Spleen (tissue), 11 donors: Measurements from ENCODE around the gene USP33. TPM values are rescaled to one million over a fixed set of nuclear protein-coding genes. Genes with fewer than 3 reads are reported as not detected.
"Not testable (repeated sequence)": the region's sequence is repeated elsewhere in the genome, so short reads cannot be mapped to it uniquely, and the experiment has no call there.

ENCODE experiments used
- DNase-seq: peaks from one replicate; pipeline ENCODE4 v3.0.0-alpha.2; 2020
- H3K27ac ChIP-seq, 8 donors: fragments of 200-600 bp; sonication (generic) in 7 of 8; 1 replicate in 4 of 8; 2 replicates in 4 of 8; pipeline versions ENCODE4 v1.5.0 to v1.8.0; 2016 to 2021; ENCODE audit warnings: inconsistent platforms in 4 of 8, mild to moderate bottlenecking in 4 of 8, moderate library complexity in 1 of 8
- H3K27me3 ChIP-seq, 7 donors: fragments of 200-600 bp; sonication (generic) in 6 of 7; replicated peaks in 1 of 7; 1 replicate in 4 of 7; 2 replicates in 3 of 7; pipeline versions ENCODE4 v1.5.0 to v1.8.0; 2016 to 2021; ENCODE audit warnings: inconsistent platforms in 3 of 7, mild to moderate bottlenecking in 1 of 7
- H3K36me3 ChIP-seq, 6 donors: fragments of 200-600 bp; sonication (generic) in 5 of 6; 1 replicate in 4 of 6; 2 replicates in 2 of 6; pipeline versions ENCODE4 v1.5.0 to v1.8.0; 2016 to 2021; ENCODE audit warnings: inconsistent platforms in 2 of 6
- H3K4me1 ChIP-seq, 6 donors: fragments of 200-600 bp; sonication (generic) in 5 of 6; 1 replicate in 3 of 6; 2 replicates in 3 of 6; pipeline versions ENCODE4 v1.5.0 to v1.8.0; 2016 to 2021; ENCODE audit warnings: inconsistent platforms in 3 of 6
- H3K4me3 ChIP-seq, 8 donors: fragments of 200-600 bp; sonication (generic) in 7 of 8; 1 replicate in 4 of 8; 2 replicates in 4 of 8; pipeline versions ENCODE4 v1.5.0 to v1.8.0; 2016 to 2021; ENCODE audit warnings: inconsistent platforms in 4 of 8, mild to moderate bottlenecking in 4 of 8, moderate library complexity in 2 of 8
- H3K9me3 ChIP-seq, 8 donors: fragments of 200-600 bp; sonication (generic) in 7 of 8; 1 replicate in 4 of 8; 2 replicates in 4 of 8; pipeline versions ENCODE4 v1.5.0 to v1.8.0; 2016 to 2021; ENCODE audit warnings: inconsistent platforms in 4 of 8
- POLR2A ChIP-seq, 3 donors: fragments of 450-650 bp; IDR thresholded peaks; one replicate each; pipeline ENCODE4 v1.5.1; 2017; ENCODE audit warnings: antibody characterized with exemption in 3 of 3, mild to moderate bottlenecking in 1 of 3
- POLR2AphosphoS5 ChIP-seq, 3 donors: sonication (generic); formaldehyde crosslinking; IDR thresholded peaks; one replicate each; pipeline ENCODE4 v1.5.1; 2017; ENCODE audit warnings: antibody characterized with exemption in 3 of 3
- WGBS, 5 donors: extraction: QIAGEN DNeasy Blood & Tissue Kit in 3 of 5; methylation state at CpG; one replicate each; pipeline versions ENCODE4 v1.1.5 to v1.1.7; 2013 to 2018; 5-methylcytosine and 5-hydroxymethylcytosine counted together
- intact Hi-C: fragments of 100-400 bp; cut with DNase I; formaldehyde crosslinking; loops from one replicate; pipeline ENCODE4 v1.15.0; 2023; ENCODE audit warnings: low total_unique reads
- polyA plus RNA-seq, 3 donors: library from polyadenylated mRNA; stranded (reverse); fragments of 200-250 nt; gene quantifications; one replicate each; pipeline ENCODE4 v1.2.1, GENCODE V29; 2013
- total RNA-seq, 7 donors: library from RNA; depleted of rRNA in 3 of 7; stranded (reverse); fragments of >200 nt in 3 of 7; fragmentation: NEBNext Ultra II Directional in 4 of 7; extraction: Animal tissue kit (Norgen Biotek cat#: 25700) in 4 of 7; gene quantifications; one replicate each; pipeline versions ENCODE4 v1.1.0 to v1.2.1, GENCODE V29; 2016 to 2021
- TF ChIP-seq, protein P1 (sequence below), 11 experiments: fragments of 200-600 bp in 7 of 11; fragments of 450-650 bp in 4 of 11; sonication (generic) in 4 of 11; IDR thresholded peaks in 8 of 11; conservative IDR thresholded peaks in 3 of 11; 1 replicate in 7 of 11; 2 replicates in 4 of 11; pipeline versions ENCODE4 v1.4.0 to v1.8.0; 2016 to 2021; ENCODE audit warnings: antibody characterized with exemption in 11 of 11, inconsistent platforms in 4 of 11, mild to moderate bottlenecking in 1 of 11
- donor health status: healthy with polysubstance abuse.
- donor health status: DM: no; HTN: no; CAD: no; lungs with moderate emphysema.
- donor health status: DM: no; HTN: no; CAD: no.
- donor health status: Bipolar disorder and iron deficiency.
- donor health status: healthy.
- donor health status: DM: no; HTN: no; CAD: no.
- donor health status: DM: yes; HTN: yes; CAD: no.

Gene USP33
- total and polyA plus RNA-seq, 10 donors = 20.3 to 105 (median 73.5) TPM

DNA sequence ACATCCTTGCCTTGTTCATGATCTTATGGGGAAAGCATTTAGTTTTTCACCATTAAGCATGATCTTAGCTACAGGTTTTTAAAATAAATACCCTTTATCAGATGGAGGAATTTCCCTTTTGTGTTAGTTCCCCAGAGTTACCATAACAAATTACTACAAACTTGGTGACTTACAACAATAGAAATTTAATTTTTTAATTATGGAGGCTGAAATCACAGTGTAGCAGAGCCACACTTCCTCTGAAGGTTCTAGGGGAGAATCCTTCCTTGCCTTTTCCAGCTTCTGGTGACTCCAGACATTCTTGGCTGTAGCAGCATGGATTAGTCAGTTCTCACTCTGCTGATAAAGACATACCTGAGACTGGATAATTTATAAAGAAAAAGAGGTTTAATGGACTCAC lies 38.3 kb upstream of the USP33 start:
- Histone ChIP-seq H3K9me3 (no peaks in the 10 kb centered on the region), H3K27me3 (no peaks in the 10 kb centered on the region), H3K4me3 (no peak overlapping the region), H3K27ac (no peak overlapping the region), H3K4me1 (no peaks in the 10 kb centered on the region), H3K36me3 (peaks cover 3 to 68% (median 11%) of the 10 kb centered on the region in 6 donors)
- no peak for DNase-seq
- TF ChIP-seq, protein P1, sequence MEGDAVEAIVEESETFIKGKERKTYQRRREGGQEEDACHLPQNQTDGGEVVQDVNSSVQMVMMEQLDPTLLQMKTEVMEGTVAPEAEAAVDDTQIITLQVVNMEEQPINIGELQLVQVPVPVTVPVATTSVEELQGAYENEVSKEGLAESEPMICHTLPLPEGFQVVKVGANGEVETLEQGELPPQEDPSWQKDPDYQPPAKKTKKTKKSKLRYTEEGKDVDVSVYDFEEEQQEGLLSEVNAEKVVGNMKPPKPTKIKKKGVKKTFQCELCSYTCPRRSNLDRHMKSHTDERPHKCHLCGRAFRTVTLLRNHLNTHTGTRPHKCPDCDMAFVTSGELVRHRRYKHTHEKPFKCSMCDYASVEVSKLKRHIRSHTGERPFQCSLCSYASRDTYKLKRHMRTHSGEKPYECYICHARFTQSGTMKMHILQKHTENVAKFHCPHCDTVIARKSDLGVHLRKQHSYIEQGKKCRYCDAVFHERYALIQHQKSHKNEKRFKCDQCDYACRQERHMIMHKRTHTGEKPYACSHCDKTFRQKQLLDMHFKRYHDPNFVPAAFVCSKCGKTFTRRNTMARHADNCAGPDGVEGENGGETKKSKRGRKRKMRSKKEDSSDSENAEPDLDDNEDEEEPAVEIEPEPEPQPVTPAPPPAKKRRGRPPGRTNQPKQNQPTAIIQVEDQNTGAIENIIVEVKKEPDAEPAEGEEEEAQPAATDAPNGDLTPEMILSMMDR (IDR thresholded peaks at IDR 0.05 in 8 of 11, conservative IDR thresholded peaks at IDR 0.05 in 3 of 11) = no peak
- TF ChIP-seq POLR2A (IDR thresholded peaks at IDR 0.05) (no peak), POLR2AphosphoS5 (IDR thresholded peaks at IDR 0.05) (no peak)
- intact Hi-C loops = no loop called here

DNA sequence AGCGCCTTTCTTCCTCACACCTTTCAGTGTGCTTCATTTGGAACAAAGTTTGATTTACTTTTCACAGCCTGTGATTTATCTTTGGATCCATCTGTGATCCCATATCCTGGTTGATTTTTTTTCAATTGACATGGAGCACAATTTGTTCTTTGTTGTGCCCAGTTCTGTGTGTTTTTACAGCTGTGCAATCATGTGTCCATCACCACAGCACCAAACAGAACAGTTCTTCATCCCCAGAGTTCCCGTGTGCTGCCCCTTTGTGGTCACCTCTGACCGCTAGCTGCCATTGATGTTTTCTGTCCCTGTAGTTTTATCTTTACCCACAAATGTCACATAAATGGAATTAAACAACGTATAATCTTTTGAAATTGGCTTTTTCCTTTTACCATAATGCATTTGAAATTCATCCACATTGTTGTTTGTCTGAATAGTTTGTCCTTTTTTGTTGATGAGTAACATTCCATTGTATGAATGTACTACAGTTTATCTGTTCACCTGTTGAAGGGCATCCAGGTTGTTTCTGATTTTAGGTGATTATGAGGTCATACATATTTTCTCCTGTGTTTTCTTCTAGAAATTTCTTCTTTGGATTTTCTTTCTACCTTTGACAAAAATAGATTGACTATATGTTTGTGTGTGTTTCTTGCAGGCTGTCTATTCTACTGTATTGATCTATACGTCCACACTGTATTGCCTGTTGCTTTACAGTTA lies 37.2 kb upstream of the USP33 start:
- WGBS, 5 donors = 86 to 92% (median 87%) methylated on average over 5 of the region's 5 CpGs
- no peak overlapping the region for H3K4me3 ChIP-seq
- TF ChIP-seq POLR2A (IDR thresholded peaks at IDR 0.05) (no peak), POLR2AphosphoS5 (IDR thresholded peaks at IDR 0.05) (no peak)
- TF ChIP-seq, protein P1 (IDR thresholded peaks at IDR 0.05 in 8 of 11, conservative IDR thresholded peaks at IDR 0.05 in 3 of 11) = no peak
- no peak for DNase-seq
- H3K4me1 ChIP-seq = peaks cover 0 to 7% (median 0%) of the 10 kb centered on the region in 6 donors
- H3K27me3 ChIP-seq = no peaks in the 10 kb centered on the region
- H3K36me3 ChIP-seq = peaks cover 1 to 60% (median 4%) of the 10 kb centered on the region in 6 donors
- H3K9me3 ChIP-seq = no peaks in the 10 kb centered on the region
- H3K27ac ChIP-seq = no peak overlapping the region
- intact Hi-C loops = no loop called here

DNA sequence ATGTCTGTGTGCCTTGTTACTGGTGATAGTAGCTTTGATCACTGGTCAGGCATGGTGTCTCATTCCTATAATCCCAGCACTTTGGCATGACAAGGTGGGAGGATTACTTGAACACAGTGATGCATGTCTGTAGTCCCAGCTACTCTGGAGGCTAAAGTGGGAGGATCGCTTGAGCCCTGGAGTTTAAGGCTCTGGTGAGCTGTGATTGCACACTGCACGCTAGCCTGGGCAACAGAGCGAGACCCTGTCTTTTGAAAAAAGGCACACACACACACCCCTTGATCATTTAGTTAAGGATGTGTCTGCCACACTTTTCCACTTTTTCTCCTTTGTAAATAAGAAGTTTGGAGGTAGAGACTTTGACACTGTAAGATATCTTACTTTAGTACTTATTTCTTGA lies 34.9 kb upstream of the USP33 start:
- Histone ChIP-seq H3K27me3 (no peaks in the 10 kb centered on the region), H3K9me3 (no peaks in the 10 kb centered on the region), H3K4me1 (peaks cover 0 to 7% (median 0%) of the 10 kb centered on the region in 6 donors), H3K4me3 (no peak overlapping the region), H3K36me3 (peaks cover 3 to 65% (median 14%) of the 10 kb centered on the region in 6 donors), H3K27ac (no peak overlapping the region)
- 97 to 100% (median 98%) methylated on average over 3 of the region's 3 CpGs for WGBS, 5 donors
- DNase-seq = no peak
- TF ChIP-seq POLR2A (IDR thresholded peaks at IDR 0.05) = no peak
- TF ChIP-seq POLR2AphosphoS5 (IDR thresholded peaks at IDR 0.05) = no peak
- intact Hi-C loops = no loop called here

DNA sequence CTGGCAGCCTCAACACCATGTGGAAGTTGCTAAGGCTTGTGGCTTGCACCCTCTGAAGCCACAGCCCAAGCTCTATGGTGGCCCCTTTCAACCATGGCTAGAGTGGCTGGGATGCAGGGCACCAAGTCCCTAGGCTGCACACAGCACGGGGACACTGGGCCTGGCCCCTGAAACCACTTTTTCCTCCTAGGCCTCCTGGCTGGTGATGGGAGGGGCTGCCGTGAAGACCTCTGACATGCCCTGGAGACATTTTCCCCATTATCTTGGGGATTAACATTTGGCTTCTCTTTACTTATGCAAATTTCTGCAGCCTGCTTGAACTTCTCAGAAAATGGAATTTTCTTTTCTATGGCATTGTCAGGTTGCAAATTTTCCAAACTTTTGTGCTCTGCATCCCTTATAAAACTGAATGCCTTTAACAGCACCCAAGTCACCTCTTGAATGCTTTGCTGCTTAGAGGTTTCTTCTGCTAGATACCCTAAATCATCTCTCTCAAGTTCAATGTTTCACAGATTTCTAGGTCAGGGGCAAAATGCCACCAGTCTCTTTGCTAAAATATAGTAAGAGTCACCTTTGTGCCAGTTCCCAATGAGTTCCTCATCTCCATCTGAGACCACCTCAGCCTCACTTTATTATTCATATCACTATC lies 26.6 kb upstream of the USP33 start:
- Histone ChIP-seq H3K9me3 (peaks cover 0 to 14% (median 10%) of the 10 kb centered on the region in 8 donors), H3K4me1 (peaks cover 6 to 23% (median 16%) of the 10 kb centered on the region in 6 donors), H3K36me3 (peaks cover 0 to 83% (median 50%) of the 10 kb centered on the region in 6 donors)
- DNase-seq, H3K27ac ChIP-seq, intact Hi-C loops, H3K4me3 ChIP-seq, H3K27me3 ChIP-seq: not testable (repeated sequence)
- 72 to 100% (median 94%) methylated on average over 2 of the region's 2 CpGs for WGBS, 5 donors

DNA sequence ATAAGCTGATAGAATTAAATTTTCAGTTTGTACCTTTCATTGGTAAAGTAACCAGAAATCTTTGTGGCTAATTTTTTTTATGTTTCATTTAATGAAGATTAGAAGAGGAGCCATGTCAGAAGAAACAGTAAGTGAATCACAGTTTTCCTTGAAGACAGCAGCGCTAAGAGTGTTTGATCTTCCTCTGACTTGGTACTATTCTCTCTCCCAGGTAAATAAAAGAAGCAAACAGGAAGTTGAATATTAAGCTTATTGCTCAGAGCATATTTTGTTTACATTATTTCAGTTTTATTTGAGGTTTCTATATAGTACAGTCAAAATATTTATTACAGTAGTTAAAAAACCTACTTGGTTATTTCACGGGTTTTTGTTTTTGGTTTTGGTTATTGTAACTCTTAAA lies 23.5 kb upstream of the USP33 start:
- Histone ChIP-seq H3K4me3 (no peak overlapping the region), H3K36me3 (peaks cover 0 to 52% (median 36%) of the 10 kb centered on the region in 6 donors), H3K4me1 (peaks cover 11 to 48% (median 34%) of the 10 kb centered on the region in 6 donors), H3K27ac (no peak overlapping the region), H3K27me3 (no peaks in the 10 kb centered on the region), H3K9me3 (peaks cover 0 to 14% (median 10%) of the 10 kb centered on the region in 8 donors)
- DNase-seq = no peak
- TF ChIP-seq POLR2A (IDR thresholded peaks at IDR 0.05) (no peak), POLR2AphosphoS5 (IDR thresholded peaks at IDR 0.05) (no peak)
- TF ChIP-seq, protein P1 (IDR thresholded peaks at IDR 0.05 in 8 of 11, conservative IDR thresholded peaks at IDR 0.05 in 3 of 11) = no peak
- WGBS, 5 donors = 88 to 96% (median 93%) methylated on average over 2 of the region's 2 CpGs
- intact Hi-C loops = no loop called here
